HG03108 (cell line): ENCODE results near the gene BAX.

Experiments
- ATAC-seq: cut with Tn5 transposase; IDR thresholded peaks from one replicate; pipeline ENCODE4 v1.9.1; 2021; ENCODE audit warnings: moderate library complexity; ENCODE audit not compliant: unreplicated experiment

The BAX gene

DNA sequence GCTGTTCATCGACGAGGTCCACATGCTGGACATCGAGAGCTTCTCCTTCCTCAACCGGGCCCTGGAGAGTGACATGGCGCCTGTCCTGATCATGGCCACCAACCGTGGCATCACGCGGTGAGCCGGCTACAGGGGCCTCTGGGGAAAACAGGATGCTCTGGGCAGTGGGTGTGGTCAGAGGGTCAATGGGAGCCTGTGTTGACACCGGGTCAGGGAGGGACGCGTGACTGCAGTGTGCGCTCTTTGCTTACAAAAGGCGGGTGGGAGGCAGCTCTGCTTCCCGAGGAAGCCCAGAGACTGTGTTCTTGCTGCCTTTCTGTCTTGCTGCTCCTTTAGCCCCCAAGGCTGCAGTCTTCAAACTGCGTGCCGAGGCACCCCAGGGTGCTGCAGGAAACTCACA lies 56.5 kb downstream of the BAX start:
- no peak for ATAC-seq
